HFF-Myc (cell line): Measurements from ENCODE around the gene HECW1.
"Not testable (repeated sequence)": the region's sequence is repeated elsewhere in the genome, so short reads cannot be mapped to it uniquely, and the experiment has no call there.

Experiments
- DNase-seq: peaks from one replicate; pipeline ENCODE4 v3.0.0-alpha.2; 2011; ENCODE audit warnings: low read depth; ENCODE audit errors: extremely low read depth
- H3K4me3 ChIP-seq: replicated peaks from 2 replicates; pipeline ENCODE4 v1.5.1; 2011; ENCODE audit warnings: low read depth, mild to moderate bottlenecking, control low read depth, low read length
- CTCF ChIP-seq: IDR thresholded peaks from 2 replicates; pipeline ENCODE4 v1.5.1; 2012; ENCODE audit warnings: mild to moderate bottlenecking, low read depth, low read length, control low read depth; ENCODE audit errors: missing control alignments

Gene HECW1

GRCh38 chr7:43135129-43135528 is 22.7 kb downstream of the HECW1 start:
- DNase-seq, result no peak
- no peak for TF ChIP-seq CTCF
- no peak overlapping the region for H3K4me3 ChIP-seq

GRCh38 chr7:43136064-43136463 is 23.6 kb downstream of the HECW1 start:
- TF ChIP-seq CTCF, result no peak
- no peak for DNase-seq
- H3K4me3 ChIP-seq, result no peak overlapping the region

- DNase-seq, H3K4me3 ChIP-seq: not testable (repeated sequence)
Observed at GRCh38 chr7:43137121-43137744, 24.8 kb downstream of the HECW1 start.

GRCh38 chr7:43137811-43138210 is 25.4 kb downstream of the HECW1 start:
- no peak overlapping the region for H3K4me3 ChIP-seq
- TF ChIP-seq CTCF, result no peak
- peak; percentile 82 for DNase-seq

GRCh38 chr7:43138710-43139109 is 26.3 kb downstream of the HECW1 start:
- DNase-seq, result no peak
- H3K4me3 ChIP-seq, result no peak overlapping the region
- TF ChIP-seq CTCF, result no peak

- DNase-seq, result peak; percentile 61
- H3K4me3 ChIP-seq, result no peak overlapping the region
- TF ChIP-seq CTCF, result no peak
Observed at GRCh38 chr7:43139137-43139536, 26.7 kb downstream of the HECW1 start.

GRCh38 chr7:43140186-43140585 is 27.7 kb downstream of the HECW1 start:
- no peak for DNase-seq
- no peak for TF ChIP-seq CTCF
- no peak overlapping the region for H3K4me3 ChIP-seq
